ENCODE measurements around the gene LAMA4.

Gene LAMA4

DNA sequence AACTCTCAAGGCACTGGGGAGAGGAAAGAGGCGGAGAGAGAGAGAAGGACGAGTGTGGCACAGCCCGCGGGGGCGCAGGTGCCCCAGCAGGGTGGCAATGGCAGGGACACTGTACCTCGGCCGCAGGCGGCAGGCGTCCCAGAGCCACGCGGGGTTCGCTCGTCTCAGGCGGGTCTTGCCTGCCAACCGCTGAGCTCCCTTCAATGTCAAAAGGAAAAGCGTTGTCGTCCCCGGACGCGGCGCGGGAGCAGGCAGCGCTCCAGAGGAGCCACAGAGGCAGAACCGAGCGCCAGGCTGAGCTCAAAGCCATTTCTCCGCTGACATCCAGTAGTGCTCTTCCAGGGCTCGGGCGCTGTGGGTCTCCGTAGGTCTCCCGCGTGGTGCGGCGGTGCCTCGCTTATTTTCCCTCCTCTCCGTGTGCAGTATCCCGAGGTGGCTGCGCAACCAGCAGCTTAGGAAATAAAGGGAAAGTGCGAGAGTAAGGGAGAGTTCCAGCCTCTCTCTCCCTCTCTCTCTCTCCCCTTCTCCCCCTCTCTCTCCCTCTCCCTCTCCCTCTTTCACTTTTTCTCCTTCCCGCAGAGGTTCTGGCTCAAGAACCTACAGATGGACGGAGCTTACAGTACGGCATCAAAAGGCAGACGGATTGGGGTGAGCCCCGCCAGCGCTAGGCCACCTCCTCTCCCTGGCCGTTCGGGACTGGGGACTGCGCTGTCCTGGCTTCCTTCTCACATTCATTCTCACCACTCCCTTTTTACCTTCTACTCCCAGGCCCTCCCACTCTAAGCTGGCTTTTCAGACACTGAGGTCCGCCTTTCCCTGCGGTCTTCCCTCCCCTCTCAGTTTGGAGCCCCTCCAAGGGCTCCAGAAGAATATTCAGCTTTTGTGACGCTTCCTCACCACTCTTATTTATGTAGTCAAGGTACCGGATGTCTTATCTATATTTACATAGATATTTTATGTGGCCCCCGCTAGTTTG lies at the start of gene LAMA4:
TSS of gene LAMA4 (minus strand) at position 727 of the 976 bp plus-strand sequence. CDS start at position 310, 417 bp downstream.
- peak; percentile 62 for DNase-seq

DNA sequence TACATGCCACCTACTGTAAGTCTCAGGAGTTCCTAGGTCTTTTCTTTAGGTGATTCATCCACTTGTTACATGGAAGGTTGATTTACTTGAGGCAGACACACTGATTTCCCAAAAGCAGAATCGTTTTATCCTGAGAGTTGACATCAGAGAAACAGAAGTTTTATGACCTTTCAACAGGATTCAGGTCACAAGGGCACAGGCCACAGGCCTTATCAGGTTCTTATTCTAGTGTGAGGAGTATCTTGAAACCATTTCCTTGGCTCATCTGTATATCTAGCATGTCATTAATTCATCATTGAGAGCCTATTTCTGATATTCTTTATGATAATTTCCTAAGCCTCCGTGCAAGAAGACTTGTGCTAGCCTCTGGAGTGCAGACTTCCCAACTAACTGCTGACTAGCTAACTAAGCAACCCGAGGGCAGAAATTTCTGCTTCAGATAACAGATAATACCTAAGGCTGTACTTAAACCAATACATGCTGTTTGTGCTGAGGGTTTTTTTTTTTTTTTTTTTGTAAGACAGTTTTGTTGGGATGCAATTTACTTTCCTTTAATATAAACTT lies 47.9 kb upstream of the LAMA4 start:
- no peak for DNase-seq

DNA sequence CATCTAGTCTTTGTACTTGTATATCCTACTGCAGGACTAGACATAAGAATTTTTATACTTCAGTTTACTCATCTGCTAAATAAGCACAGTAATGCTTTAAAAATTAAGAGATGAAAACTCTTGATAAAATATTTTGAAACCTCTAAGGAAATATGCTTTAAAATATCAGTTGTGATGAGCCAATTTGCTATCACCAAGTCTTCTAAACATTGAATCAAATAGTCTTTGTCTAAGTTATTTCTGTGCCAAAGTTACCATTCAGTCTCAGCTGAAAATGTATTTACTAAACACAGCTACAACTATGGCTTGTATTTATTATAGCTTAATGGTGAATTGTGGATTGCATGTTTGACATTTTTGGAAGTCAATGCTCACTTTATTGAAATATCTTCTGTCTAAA lies 46.5 kb upstream of the LAMA4 start:
- DNase-seq, result no peak

GRCh38 chr6:112298816-112299281 lies 44.5 kb upstream of the LAMA4 start:
- no peak for DNase-seq

- DNase-seq, result no peak
These were observed 43.8 kb upstream of the LAMA4 start for GRCh38 chr6:112298021-112298745.

DNA sequence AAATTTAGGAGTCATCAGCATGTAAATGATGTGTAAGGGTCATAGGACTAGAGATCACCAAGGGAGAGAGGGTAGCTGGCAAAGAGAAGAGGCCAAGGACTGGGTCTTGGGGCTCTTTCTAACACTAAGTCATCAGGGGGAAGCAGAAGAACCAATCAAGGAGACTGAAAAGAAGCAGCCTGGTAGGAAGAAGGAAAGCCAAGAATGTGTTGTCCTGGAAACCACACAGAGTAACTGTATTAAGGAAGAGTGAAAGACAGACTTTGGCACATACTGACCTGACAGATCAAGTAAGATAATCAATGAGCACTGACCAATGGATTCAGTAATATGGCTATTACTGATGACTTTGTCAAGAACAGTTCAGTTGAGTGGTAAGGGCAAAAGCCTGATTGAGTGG lies 42.3 kb upstream of the LAMA4 start:
- DNase-seq, result no peak

DNA sequence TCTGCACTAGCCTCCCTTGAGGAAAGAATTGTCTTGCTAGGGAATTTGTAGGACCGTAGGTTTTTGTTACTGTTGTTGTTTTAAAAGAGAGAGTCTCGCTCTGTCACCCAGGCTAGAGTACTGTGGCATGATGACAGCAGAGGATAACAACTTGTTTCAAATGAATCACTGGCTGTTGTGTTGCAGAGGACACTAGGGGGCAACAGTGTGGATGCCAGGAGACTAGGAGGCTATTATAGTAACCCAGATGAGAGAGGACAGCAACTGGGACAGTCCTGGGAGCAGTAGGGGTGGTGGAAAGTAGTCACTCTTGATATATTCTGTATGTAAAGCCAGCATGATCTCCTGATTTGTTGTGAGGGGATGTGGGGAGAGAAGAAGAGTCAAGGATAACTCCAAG lies 41.8 kb upstream of the LAMA4 start:
- no peak for DNase-seq

GRCh38 chr6:112291161-112291762 lies 36.9 kb upstream of the LAMA4 start:
- no peak for DNase-seq

GRCh38 chr6:112289038-112289566 lies 34.7 kb upstream of the LAMA4 start:
- DNase-seq, result no peak

GRCh38 chr6:112288475-112288874 lies 34.1 kb upstream of the LAMA4 start:
- DNase-seq, result no peak

DNA sequence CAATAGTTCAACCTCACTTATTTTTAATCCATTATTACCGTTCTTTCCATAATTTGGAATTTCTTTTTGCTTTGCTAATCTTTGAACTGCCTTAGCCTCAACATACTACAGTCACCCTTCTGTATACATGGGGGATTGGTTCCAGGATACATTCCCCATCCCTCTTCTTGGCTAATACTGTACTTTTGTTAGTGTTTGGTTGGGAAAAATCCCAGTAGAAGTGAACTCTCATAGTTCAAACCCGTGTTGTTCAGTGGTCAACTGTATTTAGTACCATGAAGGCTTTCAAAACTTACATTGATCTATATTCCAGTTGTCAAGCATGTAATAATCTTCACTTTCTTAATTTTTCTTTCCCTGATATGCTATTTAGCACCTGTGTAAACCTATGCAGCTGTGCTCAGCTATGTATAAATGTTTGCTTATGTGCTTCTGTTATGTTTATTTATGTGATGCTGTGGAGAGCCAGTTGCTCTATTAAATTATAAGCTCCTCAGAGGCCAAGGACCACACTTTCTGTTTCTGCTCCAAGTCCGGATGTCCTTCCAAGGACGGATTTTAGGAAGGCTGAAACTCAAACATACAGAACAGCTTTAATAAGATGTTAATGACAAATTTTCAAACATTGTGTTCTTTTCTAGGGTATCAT lies 33.3 kb upstream of the LAMA4 start:
- no peak for DNase-seq

DNA sequence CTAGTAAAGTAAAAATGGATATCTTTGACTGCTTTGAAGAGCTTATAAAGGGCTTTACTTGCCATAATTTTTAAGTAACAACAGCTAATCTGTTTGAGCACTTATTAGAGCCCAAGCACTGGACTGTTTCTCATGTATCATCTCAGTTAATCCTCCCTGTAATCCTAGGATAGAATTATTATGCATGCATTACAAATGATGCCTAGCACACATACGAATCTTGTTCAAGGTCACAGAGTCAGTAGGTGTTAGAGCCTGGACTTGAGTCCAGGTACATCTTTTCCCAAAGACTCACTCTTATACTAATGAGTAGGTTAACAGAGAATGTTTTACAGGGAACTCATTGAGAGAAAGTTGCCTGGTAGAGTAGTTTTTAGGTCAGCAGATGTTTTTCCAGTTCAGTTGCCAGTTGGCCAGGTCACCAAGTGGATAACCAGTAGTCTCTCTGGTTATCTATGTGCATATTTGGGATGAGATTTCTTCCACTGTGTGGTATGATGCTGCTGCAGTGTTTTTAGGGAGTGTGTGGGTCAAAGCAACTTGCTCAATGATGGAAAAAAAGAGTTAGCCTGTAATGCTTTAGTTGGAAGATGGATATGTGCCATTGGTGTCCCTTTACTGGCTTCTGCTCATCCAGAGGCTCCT lies 32.3 kb upstream of the LAMA4 start:
- DNase-seq, result no peak

- DNase-seq, result peak; percentile 63
These were observed 31.6 kb upstream of the LAMA4 start for GRCh38 chr6:112286010-112286409.

DNA sequence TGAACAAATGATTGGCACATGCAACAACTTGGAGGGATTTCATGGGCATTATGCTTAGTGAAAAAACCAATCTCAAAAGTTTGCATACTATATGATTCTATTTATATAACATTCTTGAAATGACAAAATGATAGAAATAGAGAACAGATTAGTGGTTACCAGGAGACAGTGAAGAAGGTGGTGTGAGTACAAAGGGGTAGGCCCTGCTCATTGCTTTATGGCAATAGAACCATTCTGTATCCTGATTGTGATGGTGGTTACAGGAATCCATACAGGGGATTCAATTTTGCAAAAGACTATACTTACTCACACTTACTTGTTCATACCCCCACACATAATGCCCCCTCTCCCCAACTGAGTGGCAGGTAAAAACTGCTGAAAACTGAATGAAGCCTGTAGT lies 30.2 kb upstream of the LAMA4 start:
- DNase-seq, result no peak

GRCh38 chr6:112283621-112284020 lies 29.3 kb upstream of the LAMA4 start:
- DNase-seq, result no peak

DNA sequence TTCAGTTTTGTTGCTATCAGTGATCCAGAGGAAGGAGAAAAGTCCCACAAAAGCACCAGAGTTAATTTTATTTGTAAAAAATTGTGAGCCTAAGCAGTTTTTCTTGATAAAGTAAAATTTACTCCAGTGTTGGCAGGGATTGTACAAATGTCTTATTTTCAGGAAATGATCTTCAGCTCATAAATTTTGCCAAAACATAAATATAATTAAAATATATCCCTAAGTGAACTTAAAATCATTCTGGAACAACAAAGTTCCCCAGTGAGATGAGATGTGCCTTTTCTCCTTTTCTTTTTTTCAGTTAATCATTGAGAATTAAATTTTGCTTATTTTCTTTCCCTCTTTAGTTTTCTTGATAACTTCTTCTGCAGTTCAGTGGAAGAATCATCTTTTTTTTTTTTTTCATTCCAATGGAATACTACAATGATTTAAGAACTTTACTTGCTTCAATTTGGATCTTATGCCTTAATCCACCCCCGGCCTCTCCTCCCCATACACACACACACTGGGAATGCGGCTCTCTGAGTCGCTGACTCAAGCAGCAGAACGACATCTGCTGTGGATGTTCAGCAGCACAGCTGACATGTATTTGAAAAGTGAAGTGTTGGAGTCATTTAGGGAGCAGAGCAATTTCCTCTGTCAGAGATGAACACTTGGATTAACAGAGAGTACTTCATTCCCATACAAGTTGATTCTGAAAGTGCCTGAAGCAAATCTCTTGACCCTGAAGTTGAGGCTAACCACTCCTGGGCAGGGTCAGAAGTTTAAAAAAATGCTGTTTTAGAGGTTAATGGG lies 27.7 kb upstream of the LAMA4 start:
- DNase-seq, result no peak

DNA sequence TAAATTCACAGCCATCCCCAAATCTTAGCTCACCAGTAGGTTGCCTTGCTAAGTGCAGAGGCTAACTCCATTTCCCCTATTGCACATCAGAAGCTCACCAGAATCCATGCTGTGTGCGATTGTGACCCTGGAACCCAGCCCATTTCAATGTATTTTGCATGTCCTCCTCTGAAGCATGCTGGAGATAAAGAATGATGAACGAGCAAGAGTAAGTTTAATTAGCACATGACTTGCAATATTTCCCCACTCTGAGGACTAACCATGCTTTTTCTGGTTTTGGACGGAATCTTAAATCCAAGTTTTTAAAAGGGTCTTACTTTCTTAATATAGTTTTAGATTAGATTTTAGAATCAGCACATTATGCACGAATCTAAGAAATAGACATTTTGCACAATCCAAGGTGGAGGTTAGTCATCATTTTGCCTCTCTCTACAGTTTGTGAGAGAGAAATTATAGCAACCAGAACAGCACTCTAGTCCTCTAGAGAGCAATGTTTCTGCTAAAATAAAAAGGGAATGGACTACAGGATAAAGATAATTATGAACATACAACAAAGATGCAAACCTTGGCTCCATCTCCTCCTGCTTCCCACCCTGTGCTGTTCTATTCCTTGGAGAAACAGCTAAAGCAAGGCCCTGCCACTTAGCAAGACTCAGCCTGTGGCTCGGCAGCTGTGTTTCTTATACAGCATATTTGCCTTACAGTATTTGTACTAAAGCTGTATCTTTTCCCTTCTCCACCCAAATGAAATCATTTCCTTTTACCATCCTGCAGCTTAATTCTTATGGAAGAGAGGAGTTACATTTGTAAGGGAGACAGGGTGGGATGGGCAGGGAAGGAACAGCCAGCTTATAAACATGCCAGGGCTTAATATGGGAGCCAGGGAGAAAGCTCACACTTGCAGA lies 24.9 kb upstream of the LAMA4 start:
- DNase-seq, result no peak

DNA sequence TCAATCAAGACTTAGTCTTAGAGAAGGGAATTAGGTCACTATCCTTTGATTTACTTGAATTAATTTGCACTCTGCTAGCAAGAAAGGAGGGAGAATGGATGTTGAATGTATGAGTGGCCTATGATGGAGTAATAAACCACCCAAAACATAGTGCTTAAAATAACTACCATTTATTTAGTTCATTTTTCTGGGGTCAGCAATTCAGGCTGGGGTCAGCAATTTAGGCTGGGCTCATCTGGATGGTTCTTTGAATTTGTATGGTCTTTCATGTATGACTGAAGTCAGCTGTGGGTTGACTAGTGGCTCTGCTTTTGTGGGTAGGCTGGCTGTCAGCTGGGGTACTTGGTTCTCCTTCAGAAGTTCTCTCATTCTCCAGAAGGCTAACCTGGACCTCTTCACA lies 21.0 kb upstream of the LAMA4 start:
- no peak for DNase-seq

DNA sequence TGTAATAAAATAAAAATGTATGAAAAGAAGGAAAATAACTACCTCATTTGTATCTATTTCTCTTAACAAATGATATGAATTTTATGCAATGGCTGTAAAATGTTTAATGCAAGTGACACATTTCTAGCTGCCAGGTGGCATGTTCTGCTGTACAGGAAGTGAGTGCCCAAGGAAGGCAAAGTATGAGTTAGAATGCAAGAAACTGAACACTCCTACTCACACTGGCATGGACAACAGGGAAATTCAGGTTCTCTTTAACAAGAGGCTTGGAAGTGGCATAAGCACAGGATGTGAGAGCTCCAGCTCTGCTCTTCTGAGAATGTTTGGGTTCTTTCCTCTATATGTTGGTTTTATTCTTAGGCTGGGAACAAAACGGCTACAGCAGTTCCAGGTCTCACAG lies 20.4 kb upstream of the LAMA4 start:
- no peak for DNase-seq

DNA sequence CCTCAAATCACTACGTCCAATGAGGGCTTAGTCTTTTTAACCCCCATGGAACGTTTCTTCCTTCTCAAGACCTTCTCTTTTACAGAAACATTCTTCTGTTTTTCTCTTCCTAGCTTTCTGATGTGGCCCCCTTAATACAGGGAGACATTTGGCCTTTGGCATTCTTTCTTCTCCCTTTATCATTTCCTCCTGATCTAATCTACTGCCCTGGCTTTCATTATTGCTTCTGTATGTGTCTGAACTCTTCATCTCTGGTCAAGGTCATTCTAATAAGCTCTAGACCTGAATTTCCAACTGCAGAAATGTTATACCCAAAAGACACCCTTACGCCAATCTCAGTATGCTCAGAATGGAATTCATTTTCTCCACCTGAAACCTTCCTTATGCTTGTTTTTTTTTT lies 18.4 kb upstream of the LAMA4 start:
- DNase-seq, result no peak

All from activated CD8-positive, alpha-beta memory T cell treated with anti-CD3 and anti-CD28 coated beads for 24 hours (primary cell).